Activated CD4-positive, CD25-positive, alpha-beta regulatory T cell treated with anti-CD3 and anti-CD28 coated beads, Interleukin-2, amount 50 U/mL, for 24 hours (primary cell): ENCODE data around the gene ANKRD9.
"Not testable (repeated sequence)": the region's sequence is repeated elsewhere in the genome, so short reads cannot be mapped to it uniquely, and the experiment has no call there.

Experiments
- ATAC-seq, 2 donors: fragments of 150-1000 bp; cut with Tn5 transposase; one replicate each; pipeline ENCODE4 v1.10.0; 2021; ENCODE audit warnings: mild to moderate bottlenecking in 1 of 2, moderate library complexity in 1 of 2

Gene ANKRD9, protein sequence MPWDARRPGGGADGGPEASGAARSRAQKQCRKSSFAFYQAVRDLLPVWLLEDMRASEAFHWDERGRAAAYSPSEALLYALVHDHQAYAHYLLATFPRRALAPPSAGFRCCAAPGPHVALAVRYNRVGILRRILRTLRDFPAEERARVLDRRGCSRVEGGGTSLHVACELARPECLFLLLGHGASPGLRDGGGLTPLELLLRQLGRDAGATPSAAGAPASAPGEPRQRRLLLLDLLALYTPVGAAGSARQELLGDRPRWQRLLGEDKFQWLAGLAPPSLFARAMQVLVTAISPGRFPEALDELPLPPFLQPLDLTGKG

DNA sequence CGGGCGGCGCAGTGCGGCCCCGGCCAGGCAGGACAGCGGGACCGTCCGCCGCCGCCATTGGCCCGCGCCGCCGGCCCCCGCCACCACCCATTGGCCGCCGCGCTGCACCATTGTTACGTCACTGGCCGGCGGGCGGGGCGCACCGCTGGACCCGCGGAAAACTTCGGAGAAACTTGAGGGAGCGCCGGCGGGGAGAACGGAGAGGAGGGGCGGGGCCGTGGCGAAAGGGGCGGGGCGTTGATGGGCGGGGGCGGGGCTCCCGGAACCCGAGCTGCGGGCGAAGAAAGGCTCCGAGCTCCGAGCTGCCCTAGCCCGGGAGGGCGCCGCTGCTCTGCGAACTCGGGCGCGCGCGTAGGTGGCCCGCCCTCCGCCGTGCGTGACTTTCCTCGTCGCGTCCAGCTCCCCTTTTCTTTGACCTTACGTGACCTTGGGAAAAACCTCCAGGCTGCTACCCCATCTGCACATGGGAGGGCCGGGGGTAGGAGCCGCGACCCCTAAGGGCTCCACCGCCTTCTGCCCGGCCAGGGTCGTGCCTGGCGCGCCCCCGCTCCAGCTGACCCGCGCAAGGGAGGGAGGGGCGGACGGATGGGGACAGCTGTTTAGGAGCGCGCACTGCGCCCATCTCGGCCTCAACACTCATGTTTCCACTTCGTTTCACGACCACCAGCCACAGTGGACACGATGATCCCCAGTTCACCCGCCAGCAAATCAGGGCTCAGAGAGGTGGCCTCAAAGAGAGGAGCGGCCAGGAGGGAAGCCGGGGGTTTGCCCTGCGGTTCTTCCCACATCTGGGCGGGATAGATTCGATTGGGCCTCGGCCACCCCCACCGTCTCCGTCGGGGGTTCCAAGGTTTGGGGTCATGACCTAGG, at the start of gene ANKRD9:
Gene ANKRD9 (minus strand): TSS at position 31 of the 870 bp plus-strand sequence. CDS start 1,887 bp downstream, outside the sequence.
- peak; percentile 88 for ATAC-seq

- no peak for ATAC-seq
Observed at GRCh38 chr14:102558556-102558955, 49.0 kb upstream of the ANKRD9 start.

DNA sequence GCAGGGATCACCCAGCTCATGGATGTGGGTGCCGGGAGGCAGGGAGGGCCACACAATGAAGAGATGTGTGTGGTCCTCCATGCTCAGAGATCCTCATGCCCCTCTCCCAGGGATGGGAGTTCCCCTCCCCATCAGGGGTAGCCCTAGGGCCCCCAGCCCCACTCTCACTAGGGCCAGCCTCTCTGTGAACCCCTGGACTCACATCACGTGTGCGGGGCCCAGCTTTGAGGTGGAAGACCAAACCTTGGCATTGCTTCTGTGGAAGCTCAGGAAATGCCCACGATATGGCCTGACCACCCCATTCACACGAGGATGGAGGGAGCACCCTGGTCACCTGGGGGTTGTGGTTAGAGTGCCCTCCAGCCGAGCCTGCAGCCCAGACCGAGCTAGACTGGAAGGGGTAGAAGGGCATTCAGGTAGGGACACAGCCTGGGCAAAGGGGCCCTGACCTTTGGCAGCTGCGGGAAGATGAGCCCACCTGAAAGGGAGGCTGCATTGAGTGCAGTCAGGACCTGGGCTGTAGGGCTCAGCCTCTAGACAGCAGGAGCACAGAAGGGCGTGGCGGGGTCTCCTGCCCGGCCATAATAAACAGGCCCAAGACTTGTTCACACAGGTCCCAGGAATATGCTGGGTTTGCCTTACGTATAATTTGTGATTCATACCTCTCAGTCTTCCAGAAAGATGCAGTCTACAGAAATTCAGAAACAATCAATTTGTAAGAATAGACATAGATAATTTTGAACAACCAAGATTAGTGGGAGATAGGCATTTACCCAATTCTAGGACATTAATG, 48.1 kb upstream of the ANKRD9 start:
- no peak for ATAC-seq

GRCh38 chr14:102556098-102556677, 46.6 kb upstream of the ANKRD9 start:
- ATAC-seq, result no peak

DNA sequence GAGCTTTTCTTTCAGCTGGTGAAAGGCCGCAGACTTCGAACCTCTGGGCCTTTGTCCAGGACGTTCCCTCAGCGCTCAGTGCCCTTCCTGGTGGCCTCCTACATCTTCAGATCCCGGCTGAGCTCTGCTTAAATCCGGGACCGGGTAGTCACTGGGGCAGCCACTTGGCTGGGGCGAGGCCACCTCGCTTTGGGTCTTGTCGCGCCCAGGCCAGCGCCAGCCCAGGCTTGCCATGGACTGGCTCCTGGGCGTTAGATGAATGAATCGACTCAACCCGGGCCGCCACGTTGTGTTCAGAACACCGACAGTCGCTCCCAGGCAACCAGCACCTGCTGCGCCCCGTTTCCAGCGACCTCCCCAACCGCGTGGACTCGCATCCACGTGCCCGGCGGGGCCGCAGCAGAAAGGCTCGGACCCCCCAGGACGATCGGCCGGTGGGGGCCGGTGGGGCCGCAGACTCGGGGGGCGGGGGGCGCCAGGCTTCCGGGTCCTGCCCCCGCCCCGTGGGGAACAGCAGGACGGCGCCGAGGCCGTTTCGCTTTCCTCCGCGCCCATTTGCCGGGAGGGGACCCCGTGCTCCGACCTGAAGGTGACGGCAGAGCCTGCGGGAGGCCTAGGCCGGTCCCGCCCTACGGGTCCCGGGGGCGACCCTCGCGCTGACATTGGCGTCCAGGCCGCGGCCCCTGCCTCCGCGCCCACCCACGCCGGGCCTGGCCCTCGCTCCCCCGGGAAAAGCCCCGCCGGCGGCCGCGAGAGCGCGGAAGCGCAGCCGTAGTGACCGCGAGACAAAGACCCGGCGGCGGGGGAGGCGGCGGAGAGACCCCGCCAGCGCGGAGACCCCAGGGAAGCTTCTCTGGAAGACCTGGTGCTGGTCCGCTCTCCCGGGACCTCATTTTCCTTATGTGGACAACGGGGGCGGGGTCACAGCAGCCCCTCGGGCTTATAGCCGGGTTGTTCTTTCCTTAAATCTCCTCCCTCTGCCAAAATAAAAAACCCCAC, 45.5 kb upstream of the ANKRD9 start:
- peak; percentile 75 to 77 for ATAC-seq

GRCh38 chr14:102551995-102552705, 42.6 kb upstream of the ANKRD9 start:
- peak; percentile 40 to 66 for ATAC-seq

DNA sequence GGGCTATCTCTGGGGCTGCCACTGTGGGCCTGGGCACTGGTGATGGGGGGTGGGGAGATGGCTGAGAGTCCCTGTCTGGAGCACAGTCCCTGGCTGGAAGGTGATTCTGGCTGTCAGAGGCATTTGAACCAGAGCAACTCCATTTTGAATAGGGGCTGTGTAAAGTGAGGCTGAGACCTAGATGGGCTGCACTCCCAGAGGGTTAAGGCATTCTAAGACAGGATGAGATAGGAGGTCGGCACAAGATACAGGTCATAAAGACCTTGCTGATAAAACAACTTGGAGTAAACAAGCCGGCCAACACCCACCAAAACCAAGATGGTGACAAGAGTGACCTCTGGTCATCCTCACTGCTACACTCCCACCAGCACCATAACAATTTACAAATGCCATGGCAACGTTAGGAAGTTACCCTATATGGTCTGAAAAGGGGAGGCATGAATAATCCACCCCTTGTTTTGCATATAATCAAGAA, 41.4 kb upstream of the ANKRD9 start:
- not testable (repeated sequence) for ATAC-seq

- no peak for ATAC-seq
Observed at GRCh38 chr14:102548616-102549240, 39.2 kb upstream of the ANKRD9 start.

DNA sequence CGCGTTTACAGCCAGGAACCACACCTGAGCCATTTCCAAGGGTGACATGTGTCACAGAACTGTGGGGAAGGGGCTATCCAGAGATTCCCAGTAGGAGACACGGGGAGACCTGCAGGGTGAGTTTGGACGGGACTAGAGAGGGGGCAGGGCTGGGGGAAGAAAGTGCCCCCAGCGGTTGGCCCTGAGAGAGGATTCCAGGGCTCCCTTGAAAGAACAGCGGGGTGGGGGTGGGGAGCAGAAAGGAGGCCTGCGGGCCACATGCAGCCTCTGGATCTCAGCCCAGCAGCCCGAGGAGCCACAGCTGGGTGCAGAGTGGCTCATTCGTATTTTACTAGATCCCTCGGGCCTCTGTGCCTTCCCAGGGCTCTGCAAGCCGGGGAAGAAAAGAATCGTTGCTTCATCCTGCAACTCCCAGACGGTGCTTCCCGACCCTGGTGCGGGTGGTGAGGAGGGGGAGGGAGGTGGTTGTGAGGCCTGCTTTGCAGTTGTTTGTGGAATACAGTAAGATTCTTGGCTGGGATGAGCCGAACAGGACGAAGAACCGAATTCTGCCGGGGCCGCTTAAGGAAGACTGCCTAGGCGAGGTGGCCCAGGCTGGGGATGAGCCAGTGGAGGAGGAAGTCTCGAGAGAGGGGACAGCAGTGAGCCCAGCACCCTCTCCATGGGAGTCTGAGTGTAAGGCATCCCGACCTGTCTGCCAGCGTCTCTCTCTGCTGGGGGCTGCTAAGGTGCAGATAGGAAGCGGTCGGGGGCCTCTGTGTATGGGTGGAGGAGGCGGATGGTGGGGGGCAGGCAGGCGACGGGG, 36.1 kb upstream of the ANKRD9 start:
- ATAC-seq, result no peak

DNA sequence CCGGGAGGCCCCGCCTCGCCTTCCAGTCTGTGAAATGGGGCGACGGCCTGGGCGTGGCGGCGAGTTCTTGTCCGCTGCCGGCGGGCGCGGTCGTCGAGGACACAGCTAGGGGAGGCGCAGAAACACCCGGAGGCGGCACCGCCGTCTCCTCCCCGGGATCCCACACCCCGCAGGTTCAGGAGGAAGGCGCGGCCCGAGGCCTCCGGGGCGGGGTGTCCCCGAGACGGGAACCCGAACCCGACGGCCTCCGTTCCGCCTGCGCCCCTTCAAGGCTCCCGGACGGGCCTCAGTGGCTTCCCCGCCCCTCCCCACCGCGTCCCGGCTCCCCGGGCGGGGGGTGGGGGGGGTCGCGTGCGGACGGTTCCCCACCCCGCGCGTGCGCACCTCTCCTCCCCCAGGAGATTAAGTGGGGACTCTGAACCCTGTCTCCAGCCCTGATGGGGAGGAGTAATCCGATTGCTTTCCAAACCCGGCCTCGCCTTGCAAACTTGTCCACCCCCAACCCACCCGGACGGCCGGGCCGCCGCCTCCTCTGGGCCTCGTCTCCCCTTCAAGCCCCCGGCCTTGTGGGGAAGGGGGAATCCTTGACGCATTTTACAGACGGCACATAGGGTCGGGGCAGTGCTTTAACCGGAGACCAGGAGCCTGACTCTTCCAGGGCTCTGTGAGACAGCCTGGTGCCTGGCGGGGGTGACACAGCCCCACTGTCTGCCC, 35.3 kb upstream of the ANKRD9 start:
- ATAC-seq, result peak; percentile 35 to 45

DNA sequence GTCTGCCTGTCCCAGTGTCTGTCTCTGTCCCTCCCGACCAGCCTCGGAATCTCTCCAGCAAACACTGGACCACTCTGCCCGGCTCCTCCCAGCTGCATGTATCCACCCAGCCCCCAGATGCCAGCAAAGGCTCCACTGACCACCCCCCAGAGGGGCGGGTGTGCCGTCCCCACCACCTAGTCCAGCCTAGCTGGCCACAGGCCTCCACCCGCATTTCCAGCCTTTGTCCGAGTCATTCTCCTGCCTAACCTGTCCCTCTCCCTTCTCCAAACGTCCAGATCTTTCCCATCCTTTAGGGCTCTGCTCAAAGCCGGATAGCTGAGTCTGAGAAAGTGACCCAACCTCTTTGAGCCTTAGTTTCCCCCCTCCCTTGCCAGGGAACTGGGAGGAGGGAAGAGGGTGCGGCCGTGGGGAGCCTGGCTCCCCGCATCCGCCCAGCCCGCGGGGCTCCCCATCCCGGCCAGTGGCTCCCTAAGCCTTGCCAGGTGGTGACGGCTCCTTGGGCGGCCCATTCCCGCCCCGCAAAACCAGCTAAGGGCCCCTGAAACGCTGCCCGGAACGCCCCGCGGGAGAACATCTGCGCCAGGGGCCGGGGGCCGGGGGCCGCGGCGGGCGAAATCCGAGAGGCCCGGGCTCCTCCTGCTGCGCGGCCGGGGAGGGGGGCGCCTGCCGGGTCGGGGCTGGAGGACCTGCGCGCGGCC, 34.6 kb upstream of the ANKRD9 start:
- ATAC-seq, result no peak

- no peak for ATAC-seq
Observed at GRCh38 chr14:102541771-102542170, 32.2 kb upstream of the ANKRD9 start.

- ATAC-seq, result not testable (repeated sequence)
Observed at GRCh38 chr14:102541029-102541491, 31.5 kb upstream of the ANKRD9 start.

- no peak for ATAC-seq
Observed at GRCh38 chr14:102540315-102541028, 30.9 kb upstream of the ANKRD9 start.

GRCh38 chr14:102539544-102540314, 30.2 kb upstream of the ANKRD9 start:
- ATAC-seq, result no peak
